Activated CD4-positive, CD25-positive, alpha-beta regulatory T cell (primary cell): Measurements from ENCODE around the gene B4GALT3.

Experiments
- DNase-seq, 4 experiments: peaks; one replicate each; lab custom pipeline; 2025; lab: John Stamatoyannopoulos, UW

B4GALT3 gene

DNA sequence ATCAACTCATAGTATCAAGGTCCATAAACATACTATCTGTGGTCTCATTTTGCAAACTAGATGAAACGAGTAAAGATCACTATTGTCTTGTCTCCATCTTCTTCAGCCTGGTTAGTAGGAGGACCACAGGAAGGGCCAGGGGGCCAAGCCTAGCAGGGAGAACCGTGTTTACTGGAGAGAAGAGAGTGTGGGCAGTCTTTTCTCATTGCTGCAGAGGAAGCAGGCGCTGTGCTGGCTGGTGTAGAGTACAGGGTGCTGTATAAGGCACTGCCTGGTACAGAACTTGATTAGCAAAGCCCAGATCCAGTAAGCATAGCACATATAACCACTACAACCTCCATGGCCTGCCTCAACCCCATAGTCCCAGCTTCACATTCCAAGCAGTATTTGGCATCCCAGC, 10.0 kb upstream of the B4GALT3 start:
- no peak for DNase-seq

DNA sequence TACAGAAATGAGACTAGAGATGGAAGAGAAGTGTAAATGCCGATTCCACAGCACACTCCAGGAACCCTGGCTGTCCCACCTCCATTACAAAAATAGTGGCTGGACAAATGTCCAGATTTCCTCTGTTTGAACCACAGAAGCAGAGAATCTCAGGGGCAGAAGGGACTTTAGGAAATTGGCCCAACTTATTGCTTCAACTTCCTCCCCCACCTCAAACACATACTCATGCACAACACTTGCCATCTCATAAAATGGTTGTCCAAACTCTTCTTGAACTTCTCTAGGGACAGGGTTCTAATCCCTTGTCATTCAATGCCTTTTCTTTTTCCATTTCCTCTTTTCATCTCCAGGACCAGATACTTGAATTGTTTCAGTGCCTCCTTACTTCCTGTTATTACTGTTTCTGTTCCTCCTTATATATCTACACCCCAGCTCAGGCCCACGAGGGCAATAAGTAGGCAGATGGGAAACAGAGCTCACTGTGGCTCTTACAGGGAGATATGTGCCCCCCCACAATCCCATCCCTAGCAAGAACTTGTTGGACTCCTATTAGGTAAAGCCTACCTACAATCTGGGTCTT, 8.5 kb upstream of the B4GALT3 start:
- DNase-seq, result no peak

- DNase-seq, result peak in 2 of 4 experiments; percentile 40 to 52
Observed at GRCh38 chr1:161185282-161185682, 8.0 kb upstream of the B4GALT3 start.

GRCh38 chr1:161182214-161182613, 4.9 kb upstream of the B4GALT3 start:
- DNase-seq, result peak in 2 of 4 experiments; percentile 38

DNA sequence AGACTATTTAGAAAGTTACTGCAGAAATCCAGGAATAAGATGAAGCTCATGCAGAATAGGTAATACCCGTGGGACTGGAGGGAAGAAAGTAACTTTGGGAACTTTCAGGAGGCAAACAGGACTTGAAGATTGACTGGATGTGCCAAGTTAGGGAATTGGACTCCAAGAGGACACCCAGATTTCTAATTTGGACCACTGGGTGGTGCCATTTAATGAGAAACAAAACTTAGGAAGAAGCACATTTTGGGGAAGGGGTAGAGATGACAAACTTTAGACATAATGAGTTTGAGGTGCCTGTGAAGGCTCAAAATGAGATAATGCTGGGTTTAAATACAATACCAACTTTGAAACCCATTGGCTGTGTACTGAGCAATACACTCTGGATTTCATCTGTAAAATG, 3.3 kb upstream of the B4GALT3 start:
- no peak for DNase-seq

DNA sequence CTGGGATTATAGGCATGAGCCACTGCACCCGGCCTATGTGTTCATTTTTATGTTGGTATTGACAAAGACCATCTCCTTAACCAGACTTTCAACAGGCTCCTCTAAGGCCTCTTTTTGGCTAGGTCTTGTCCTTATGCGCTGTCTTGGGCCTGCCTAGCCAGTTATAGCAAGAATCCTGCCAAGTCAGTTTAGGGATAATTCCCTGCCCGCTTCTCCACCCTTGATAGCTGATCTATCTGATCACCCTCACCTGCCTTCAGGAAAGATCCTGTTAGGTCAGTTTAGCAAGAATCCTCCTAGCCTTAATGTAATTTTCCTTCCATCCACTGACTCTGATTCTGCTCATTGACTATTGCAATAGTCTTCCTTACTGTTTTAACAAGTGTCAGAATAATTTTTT, 2.4 kb upstream of the B4GALT3 start:
- no peak for DNase-seq

GRCh38 chr1:161177936-161178244, 583 bp upstream of the B4GALT3 start:
- DNase-seq, result no peak

DNA sequence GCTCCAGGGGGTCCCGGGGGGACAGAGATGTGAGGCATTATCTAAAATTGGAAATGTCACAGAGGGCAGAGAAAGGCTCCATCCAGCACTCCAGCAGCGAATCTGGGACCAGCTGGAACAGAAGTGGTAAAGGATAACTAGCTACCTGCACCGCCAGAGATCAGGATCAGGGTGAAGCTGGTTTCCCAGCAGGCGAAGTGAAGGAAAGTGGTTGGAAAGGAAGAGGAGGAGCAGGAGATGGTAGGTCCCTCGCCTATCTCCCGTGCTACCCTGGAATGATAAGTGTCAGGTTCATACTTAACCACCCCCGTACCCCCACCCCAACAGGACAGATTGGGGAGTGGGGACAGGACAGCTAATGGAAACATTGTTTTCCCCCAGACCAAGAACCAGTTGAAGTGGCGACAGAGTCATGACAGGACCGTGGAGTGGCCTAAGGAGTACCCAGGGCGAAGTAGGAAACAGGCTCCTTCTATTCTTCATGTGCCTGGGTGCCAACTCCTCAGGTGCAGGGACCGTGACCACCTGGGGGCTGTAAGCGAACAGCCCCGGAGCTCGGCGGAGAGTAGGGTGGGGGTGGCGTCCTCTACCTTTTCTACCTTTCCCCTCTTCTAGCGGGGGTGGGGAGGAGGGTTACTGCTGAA, 717 bp downstream of the B4GALT3 start:
- DNase-seq, result no peak

DNA sequence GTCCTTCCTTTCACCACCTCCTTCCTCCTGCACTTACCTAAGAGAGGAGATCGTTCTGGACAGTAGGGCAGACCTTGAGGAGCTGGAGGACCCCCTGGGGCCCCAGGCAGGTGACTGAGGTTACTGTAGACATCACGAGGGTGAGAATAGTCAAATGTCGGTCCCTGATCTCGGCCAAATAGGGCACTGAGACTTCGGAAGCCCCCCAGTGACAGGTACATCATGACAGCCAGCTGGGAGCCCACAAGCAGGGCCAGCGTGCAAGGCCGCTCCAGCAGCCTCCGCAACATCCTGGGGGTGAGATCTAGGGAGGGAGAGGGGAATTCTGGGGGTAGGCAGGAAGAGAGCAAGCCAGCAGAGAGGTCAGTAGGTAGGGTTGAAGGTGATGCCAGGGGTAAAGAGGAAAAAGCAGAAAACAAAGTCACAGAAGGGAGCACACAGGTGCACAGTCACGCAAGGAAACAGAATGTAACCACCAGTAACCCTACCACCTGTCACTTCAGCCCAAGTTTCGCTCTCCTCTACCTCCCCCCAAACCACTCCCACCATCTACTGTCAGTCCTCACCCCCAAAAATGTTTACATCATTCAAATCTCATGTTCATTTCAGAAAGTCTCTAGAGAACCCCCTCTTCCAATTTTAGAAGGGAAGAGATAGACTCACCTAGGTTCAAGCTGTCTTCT, 1.4 kb downstream of the B4GALT3 start:
- no peak for DNase-seq

- DNase-seq, result no peak
Observed at GRCh38 chr1:161174911-161175310, 2.4 kb downstream of the B4GALT3 start.

DNA sequence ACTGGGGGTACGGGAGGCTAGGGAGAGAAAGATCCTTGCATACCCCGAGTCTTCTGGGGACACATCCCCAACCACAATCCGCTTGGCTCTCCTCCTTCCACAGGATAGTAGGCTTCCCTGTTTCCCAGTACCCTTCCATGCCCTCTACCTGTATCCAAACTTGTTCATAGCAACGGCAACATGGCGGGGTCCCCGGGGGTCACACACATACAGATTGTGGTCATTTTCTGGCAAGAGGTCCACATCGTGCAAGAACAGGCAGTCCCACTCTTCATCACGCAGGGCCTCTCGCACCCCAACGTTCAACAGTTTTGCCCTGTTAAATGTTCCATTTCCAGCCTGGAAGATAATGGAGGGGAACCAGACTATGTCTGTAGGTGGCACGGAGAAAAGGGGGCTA, 3.6 kb downstream of the B4GALT3 start:
- DNase-seq, result no peak

GRCh38 chr1:161172776-161173376, 4.4 kb downstream of the B4GALT3 start:
- DNase-seq, result no peak

GRCh38 chr1:161172349-161172748, 5.0 kb downstream of the B4GALT3 start:
- no peak for DNase-seq

GRCh38 chr1:161171696-161172095, 5.6 kb downstream of the B4GALT3 start:
- DNase-seq, result no peak

- DNase-seq, result no peak
Observed at GRCh38 chr1:161171191-161171590, 6.1 kb downstream of the B4GALT3 start.

DNA sequence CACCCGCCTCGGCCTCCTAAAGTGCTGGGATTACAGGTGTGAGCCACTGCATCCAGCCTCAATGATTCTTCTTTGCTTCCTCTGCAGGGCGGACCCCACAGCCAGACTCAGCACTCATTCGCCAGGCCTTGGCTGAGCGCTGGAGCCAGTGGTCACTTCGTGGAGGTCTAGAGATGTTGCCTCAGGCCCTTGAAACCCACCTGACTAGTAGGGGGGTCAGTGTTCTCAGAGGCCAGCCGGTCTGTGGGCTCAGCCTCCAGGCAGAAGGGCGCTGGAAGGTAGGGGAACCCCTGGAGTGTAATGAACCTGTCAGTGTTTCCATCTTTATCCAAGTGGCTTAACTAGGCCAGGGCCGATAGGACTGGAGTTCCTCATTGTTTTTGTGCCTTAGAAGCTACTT, 8.4 kb downstream of the B4GALT3 start:
- DNase-seq, result no peak

- DNase-seq, result no peak
Observed at GRCh38 chr1:161166669-161167548, 10.4 kb downstream of the B4GALT3 start.

- DNase-seq, result peak; percentile 70 to 81 (median 80)
Observed at GRCh38 chr1:161165742-161166668, 11.3 kb downstream of the B4GALT3 start, which contains the start of gene PPOX. Gene PPOX (plus strand): TSS chr1:161166426. CDS start chr1:161166848, 422 bp downstream.

DNA sequence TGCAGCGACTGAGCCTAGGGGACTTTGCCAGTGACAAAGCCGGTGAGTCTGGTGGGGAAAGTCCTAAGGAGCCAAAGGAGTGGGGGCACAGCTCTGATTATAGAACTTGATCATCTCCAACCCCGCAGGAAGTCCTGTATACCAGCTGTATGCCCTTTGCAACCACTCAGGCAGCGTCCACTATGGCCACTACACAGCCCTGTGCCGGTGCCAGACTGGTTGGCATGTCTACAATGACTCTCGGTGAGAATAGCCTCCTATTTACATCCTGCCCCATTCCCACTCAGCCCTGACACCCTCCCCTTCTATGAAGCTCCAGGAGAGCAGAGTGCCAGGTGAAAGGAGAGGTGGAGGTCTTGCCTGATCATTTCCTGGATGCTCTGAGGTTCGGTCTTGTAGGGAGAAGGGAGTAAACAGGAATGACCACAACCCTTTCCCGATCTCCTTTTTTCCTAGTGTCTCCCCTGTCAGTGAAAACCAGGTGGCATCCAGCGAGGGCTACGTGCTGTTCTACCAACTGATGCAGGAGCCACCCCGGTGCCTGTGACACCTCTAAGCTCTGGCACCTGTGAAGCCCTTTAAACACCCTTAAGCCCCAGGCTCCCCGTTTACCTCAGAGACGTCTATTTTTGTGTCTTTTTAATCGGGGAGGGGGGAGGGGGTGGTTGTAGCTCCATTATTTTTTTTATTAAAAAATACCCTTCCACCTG, 12.3 kb downstream of the B4GALT3 start:
- DNase-seq, result no peak

GRCh38 chr1:161163793-161164192, 13.5 kb downstream of the B4GALT3 start:
- DNase-seq, result no peak
